Upper lobe of left lung (tissue), 4 donors: ENCODE measurements around the gene ADRA2C.

ENCODE experiments used
- POLR2A ChIP-seq, 4 donors: fragments of 450-650 bp; IDR thresholded peaks; one replicate each; pipeline ENCODE4 v1.5.1; 2016 to 2017; ENCODE audit warnings: antibody characterized with exemption in 4 of 4, mild to moderate bottlenecking in 2 of 4
- TF ChIP-seq, protein P1 (sequence below), 6 experiments: fragments of 450-650 bp in 4 of 6; fragments of 200-600 bp in 2 of 6; sonication (generic) in 2 of 6; IDR thresholded peaks; one replicate each; pipeline ENCODE4 v1.5.1; 2016 to 2019; ENCODE audit warnings: antibody characterized with exemption in 6 of 6

DNA sequence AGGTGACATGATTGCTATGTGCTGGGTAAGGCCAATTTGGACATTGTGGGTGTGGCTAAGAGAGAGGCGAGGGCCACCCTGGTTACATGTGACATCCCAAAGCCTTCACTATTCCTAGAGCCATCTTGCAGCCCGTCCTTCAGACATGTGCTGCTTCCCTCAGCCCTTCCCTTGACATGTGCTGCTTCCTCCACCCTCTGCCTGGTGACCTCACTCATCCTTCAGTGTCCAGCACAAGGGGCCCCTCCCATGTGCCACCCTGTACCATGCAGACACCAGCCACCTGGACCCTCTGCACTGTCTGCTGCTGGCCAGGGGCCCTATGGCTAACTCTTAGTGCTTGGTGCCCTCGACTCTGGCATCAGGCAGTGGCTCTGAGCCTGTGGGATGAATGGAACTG is 27.4 kb downstream of the ADRA2C start:
- TF ChIP-seq, protein P1, sequence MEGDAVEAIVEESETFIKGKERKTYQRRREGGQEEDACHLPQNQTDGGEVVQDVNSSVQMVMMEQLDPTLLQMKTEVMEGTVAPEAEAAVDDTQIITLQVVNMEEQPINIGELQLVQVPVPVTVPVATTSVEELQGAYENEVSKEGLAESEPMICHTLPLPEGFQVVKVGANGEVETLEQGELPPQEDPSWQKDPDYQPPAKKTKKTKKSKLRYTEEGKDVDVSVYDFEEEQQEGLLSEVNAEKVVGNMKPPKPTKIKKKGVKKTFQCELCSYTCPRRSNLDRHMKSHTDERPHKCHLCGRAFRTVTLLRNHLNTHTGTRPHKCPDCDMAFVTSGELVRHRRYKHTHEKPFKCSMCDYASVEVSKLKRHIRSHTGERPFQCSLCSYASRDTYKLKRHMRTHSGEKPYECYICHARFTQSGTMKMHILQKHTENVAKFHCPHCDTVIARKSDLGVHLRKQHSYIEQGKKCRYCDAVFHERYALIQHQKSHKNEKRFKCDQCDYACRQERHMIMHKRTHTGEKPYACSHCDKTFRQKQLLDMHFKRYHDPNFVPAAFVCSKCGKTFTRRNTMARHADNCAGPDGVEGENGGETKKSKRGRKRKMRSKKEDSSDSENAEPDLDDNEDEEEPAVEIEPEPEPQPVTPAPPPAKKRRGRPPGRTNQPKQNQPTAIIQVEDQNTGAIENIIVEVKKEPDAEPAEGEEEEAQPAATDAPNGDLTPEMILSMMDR (IDR thresholded peaks at IDR 0.05) = no peak
- TF ChIP-seq POLR2A (IDR thresholded peaks at IDR 0.05) = no peak
